ENCODE measurements around the gene TMEM91.

GRCh38 chr19:41399525-41399924 lies 23.2 kb downstream of the TMEM91 start:
- TF ChIP-seq CTCF (IDR thresholded peaks at IDR 0.05) (no peak), POLR2A (IDR thresholded peaks at IDR 0.05) (no peak)
